CD4-positive, alpha-beta T cell treated with Interleukin-17A for 4 hours (primary cell): Measurements from ENCODE around the gene RPL21.

Source experiments
- DNase-seq: peaks from one replicate; pipeline ENCODE4 v3.0.0-alpha.2; 2020; ENCODE audit warnings: mixed read lengths

The RPL21 gene

DNA sequence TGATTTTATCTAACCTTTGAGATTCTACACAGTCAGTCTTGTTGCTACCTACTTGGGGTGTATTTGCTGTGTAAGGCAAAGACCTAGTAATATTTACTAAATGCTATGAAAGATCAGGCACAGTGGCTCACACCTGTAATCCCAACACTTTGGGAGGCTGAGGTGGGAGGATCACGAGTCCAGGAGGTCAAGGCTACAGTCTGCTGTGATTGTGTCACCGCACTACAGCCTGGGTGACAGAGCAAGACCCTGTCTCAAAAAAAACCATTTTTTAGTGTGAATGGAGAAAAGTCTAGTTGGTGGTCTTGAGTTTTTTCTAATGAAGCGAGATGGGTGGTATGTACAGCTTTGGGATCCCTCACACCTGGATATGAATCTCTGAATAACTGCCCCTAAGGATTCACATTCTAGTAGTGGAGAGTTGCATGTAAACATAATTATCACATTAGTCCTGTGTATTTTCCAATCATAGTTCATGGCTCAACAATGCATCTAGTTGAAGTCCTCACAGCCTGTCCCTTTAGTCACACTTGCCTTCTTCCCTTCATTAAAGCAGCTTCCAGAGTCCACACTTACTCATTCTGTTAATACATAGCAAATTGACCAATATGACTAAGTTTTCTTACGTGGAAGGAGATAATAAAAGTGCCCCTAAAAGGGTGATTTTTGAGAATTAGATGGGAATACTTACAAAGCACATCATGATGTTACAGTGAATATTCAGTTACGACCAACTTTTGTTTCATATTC lies 7.5 kb downstream of the RPL21 start:
- no peak for DNase-seq

DNA sequence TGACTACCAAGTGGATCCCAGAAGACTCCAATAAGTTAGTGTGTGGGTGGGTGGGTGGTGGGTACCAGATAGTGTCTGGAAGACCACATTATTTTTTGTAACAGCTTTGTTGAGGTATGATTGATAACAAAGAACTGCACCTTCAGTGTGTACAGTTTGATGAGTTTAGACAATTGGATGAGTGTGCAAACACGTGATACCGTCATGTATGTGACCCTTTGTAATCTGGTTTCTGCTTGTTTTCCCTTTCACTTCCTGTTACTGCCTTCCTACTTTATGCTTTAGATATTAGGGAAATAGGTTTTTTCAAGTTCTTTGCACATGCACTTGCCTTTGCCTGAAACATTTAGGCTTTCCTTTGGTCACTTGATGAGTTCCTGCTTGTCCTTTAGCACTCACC lies 8.5 kb downstream of the RPL21 start:
- no peak for DNase-seq

DNA sequence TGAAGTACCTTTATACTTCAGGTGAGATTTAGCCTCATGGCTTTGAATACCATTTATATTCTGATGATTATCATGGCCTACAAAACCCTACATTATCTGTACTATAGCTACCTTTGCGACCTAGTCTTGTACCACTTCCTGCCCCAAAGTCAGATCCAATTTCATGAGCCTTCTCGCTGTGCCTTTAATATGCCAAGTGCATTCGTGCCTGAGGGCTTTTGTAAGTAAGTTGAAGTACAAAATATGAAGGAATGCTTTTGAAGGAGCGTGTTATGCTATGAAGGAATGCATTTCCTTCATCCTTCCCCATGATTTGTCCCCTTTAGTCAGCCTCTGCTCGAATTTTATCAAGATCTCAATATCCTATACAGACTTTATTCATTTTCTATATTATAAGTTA lies 10.0 kb downstream of the RPL21 start:
- no peak for DNase-seq

DNA sequence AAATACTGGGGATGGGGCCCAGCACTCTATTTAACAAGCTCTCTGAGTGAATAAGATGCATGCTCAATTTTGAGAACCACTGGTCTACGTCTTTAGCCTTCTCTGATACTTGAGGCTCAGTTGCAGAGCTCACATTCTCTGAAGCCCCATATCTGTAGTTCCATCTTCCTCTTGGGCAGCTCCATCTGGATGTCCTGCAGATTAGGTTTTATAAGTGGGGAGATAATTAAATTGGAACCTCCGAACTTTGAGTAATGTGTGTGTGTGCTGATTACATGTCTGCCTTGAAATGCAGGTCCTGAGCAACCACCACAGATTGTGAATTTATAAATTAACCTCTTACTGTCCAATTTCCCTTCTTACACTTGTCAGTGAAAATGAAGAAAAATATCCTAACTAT lies 12.1 kb downstream of the RPL21 start:
- DNase-seq = no peak

DNA sequence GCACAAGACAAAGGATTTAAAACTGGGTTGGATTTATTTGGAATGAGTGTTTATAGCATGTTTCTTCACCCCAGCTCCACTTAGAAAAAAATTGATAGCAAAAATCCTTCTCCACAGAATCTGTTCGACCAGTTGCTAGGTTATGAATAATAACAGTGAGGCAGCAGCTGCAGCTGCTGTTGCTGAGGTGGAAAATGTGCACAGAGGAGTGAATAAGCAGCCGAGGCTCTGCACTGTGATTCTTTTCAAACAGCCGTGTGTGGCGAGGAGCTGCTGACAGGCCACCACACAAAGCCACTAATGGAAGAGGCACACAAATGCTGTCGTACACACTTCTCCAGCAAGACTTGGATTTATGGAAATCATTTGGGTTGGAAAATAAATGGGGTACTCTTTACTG lies 12.8 kb downstream of the RPL21 start:
- DNase-seq = no peak

DNA sequence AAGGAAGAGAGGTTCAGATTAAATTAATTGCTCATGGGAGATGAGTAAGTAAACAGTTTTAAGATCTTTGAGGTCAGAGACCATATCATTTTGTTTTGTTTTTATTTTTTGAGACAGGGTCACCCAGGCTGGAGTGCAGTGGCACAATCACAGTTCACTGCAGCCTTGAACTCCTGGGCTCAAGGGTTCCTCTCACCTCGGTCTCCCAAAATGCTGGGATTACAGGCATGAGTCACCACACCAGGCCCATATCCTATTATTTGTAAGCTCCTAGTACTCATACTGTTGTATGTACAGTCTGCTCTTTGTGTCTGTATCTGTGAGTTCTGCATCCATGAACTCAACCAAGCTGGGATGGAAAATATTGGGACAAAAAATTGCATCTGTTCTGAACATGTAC lies 13.3 kb downstream of the RPL21 start:
- DNase-seq = no peak

DNA sequence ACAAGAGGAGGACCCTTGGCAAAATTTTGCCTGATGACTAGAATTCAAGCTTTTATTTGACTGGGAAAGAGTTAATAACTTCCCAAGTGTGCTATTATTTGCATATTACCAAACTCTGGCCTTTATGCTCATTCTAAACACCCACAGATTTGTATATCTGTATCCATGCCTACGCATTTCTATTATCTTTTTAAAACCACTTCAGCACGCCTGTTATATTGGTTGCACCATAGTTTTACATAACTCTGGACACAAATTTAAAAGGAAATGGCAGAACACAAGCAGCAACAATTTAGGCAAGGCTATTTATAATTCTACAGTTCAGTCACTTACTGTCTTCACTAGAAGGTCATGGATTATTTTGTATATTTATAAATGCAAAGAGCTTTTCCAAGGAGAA lies 15.6 kb downstream of the RPL21 start:
- DNase-seq = no peak

DNA sequence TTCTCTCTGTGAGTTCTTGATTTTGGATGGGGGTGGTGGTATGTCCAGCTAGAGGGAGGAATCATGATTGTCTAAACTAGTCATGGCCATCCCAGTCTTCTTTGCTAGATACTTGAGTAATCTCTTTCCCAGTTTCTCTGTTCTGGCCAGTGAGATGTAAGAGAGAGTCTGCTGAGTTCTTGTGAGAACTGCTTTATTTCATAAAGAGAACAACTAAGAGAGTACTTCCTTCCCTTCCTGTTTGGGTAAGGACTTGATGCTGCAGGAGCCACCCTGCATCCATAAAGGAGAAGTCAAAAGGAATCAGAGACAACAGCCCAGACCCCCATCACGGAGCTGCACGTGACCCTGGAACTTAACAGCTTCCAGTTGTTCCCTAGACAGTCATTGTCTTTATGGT lies 16.2 kb downstream of the RPL21 start:
- no peak for DNase-seq

DNA sequence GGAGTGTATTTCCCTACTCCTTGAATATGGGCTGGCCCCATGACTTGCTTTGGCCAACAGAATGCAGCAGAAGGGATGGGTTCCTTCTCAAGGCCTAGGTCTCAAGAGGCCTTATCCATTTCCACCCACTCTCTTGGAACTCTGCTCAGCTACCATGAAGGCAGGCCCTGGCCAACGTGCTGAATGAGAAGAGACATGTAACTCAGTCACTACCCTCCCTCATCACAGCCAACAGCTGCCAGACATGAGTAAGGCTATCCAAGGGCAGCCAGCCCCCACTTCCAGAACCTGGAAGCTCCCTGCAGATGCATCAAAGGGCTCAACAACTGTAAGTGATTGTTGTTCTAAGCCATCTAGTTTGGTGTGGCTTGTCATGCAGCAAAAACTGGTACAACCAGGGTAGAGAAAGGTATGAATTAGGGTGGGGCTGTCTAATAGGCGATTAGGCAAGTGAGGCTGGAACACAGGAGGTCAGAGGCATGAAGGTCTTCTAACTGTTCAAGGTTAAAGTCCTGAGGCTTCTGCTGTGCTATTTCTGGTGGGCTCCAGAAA lies 17.8 kb downstream of the RPL21 start:
- DNase-seq = no peak

DNA sequence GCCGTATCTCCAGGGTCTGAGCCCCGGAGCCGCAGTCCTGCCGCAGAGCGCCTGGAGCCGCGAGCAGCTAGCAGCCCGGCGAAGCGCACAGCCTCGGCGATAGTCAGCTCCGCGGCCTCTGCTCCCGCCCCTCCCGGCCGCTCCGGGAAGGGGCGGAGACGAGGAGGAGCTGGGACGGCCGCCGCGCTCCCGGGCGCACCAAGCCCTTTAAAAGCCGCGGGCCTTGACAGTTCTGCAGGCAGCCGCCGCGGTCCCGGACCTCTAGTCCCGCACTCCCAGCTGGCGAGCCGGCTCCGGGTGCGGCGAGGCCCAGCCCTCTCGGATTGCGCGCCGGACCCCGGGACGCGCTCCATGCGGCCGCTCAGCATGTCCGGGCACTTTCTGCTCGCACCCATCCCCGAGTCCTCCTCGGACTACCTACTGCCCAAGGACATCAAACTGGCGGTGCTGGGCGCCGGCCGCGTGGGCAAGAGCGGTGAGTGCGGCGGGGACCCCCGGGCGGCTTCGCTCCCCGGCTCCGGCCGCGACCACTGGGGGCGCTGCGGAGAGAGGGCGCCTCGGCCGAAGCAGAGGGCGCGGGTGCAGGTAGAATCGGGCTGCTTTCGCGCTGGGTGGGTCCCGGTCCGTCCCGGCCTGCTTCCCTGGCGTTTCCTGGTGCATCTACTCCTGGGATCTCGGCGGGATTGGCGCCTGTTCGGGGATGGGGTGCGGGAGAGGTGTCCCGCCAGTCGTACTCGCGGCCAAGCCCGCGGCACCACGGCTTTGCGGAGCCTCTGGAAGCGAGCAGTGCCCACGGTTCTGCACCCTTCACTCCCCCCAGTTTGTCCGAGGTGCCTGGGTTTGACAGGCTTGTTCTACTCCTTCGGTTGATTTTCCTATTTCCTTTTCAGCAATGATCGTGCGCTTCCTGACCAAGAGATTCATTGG lies 19.5 kb downstream of the RPL21 start, which contains the start of gene RASL11A:
RASL11A (plus strand) TSS at position 237 of the 927 bp plus-strand sequence; CDS start at position 352, 115 bp downstream.
- peak; percentile 80 for DNase-seq

DNA sequence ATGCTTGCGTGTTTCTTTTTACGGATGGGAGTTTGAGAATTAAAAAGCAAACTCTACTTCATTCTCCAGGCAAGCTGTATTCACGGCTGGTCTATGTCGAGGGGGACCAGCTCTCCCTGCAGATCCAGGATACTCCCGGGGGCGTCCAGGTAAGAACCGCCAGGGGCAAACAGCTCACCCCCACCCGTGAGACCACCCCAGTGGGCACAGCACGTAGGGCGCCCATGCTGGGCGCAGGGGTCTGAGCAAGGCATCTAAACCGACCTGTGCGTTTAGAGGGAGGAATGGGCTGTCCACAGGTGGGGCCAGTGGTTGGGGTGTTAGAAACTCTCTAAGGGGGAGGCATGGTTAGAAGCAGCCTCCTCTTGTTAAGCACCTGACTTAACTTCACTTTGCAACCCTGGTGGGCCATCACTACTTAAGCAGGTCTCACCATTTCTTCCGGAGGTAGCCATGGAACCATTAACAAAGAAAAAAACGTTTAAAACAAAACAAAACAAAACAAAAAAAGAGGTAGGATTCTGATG lies 20.3 kb downstream of the RPL21 start:
- no peak for DNase-seq

DNA sequence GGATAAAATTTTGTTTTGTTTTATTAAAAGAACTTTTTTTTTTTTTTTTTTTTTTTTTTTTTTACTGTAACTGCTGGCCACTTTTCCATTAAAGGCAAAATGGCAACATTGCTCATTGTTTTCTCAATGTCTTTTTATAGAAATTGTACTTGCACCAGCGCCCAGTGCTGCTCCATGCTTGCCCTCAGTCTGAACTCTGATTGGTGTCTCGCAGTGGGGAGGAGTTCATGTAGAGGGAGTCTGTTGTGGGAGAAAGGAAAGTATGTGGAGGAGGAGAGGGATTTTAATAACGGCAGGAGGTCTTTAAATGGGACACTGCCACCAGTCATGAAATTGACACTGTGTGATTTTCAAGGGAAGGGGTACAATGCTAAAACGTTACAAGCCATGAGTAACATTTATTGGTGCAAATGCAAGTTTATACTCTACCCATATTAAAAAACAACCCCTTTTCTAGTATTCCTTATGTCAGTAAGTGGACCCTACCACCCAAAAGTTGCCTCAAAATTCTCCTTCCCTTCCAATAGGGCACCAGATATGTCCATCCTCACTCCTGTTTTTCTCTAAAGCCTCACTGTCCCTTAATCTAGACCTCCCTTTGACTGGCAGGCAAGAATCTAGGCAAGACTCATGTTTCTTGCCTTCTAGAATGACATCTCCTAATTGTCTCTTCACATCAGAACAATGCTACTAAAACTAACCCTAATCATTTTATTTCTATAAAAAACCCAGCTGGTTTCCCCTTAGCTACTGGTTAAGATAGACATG lies 22.5 kb downstream of the RPL21 start:
- no peak for DNase-seq

DNA sequence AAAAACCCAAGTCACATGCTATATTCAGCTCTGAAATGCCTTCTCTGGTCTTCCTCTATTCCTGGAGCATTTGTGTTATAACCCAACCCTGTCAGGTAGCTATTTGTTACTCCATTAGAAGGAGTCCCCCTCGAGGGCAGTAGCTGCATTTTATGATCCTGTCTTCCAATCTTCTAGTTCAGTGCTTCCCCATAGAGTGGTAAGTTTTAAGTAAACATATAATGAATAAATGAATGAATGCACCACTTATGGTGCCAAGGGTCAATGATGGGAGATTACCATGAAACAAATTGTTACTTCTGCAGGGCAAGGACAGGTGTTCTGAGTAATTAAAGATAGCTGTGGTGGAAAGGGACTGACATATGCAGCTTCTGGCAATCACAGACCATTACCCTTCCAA lies 23.3 kb downstream of the RPL21 start:
- DNase-seq = no peak

DNA sequence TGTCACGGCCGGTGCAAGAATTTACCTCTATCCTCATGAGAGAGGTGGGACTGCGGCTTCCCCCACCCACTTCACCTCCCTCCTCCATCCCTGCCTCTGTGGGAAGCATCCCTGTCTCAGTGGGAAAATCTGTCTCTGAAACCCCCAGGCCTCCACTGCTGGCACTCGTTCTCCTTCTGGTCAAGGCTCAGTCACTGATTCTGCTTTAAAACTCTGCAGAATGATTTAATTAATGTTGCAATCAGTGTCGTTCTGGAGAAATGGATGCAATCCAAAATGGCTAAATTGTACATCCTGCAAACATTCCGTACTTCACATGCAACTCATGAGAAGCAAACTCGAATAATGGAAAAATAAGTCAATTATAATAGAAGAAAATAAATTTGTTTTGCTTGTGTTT lies 24.8 kb downstream of the RPL21 start:
- no peak for DNase-seq

DNA sequence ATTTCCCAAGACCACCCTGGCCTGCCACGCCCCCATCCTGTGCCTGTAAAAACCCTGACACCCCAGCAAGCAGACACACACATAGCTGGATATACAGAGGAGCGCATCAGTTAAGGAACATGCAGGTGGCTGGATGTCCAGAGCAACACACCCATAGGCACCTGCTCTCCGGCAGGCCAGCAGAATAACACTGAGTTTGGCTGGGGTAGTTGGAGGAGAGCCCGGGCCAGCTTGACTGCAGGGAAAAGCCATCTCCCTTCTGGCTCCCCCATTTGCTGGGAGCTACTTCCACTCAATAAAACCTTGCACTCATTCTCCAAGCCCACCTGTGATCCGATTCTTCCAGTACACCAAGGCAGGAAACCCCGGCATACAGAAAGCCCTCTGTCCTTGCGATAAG lies 28.1 kb downstream of the RPL21 start:
- no peak for DNase-seq

DNA sequence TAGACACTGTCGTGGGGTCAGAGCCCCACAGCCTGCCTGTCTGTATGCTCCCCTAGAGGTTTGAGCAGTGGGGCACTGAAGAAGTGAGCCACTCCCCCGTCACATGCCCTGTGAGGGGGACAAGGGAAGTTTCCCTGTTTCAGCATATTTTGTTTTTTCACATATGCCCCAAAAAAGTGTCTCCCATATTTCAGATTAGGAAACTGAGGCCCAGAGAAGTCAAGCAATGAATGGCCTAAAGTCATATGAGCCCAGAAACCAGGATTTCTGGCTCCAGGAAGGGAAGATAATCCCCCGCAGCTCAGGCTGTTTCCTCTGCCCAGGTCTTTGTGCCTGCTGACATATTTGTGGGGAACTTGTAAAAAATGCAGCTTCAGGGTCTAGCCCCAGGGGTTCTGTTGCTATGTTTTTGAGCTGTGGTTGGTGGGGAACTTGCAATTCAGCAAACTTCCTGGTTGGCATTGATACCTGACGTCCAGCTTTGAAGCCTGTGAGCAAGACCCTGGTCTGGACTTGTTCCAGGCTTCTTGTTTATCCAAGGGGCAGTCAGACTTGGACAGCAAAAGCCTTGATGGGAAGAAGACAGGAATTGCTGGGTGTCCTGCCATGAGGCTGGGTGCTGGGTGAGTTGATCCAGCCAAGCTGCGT lies 28.8 kb downstream of the RPL21 start:
- DNase-seq = no peak

DNA sequence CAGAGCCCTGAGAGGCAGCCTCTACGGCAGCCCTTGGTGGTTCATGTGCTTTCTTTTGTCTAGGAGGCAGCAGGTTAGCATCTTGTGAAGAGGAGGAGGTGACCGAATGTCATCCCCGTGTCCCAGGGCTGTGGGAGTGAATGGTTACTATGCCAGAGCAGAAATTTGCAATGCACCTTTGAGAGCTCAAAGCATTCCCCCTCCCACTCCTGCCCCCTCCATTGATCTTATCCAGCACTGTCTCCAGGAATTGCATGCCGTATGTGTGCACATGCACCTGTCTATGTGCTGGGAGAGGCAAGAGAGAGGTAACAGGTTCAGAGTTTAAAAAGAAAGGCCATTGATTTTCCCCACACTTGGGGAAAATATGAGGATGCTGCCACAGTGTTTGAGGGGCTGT lies 29.5 kb downstream of the RPL21 start:
- no peak for DNase-seq

DNA sequence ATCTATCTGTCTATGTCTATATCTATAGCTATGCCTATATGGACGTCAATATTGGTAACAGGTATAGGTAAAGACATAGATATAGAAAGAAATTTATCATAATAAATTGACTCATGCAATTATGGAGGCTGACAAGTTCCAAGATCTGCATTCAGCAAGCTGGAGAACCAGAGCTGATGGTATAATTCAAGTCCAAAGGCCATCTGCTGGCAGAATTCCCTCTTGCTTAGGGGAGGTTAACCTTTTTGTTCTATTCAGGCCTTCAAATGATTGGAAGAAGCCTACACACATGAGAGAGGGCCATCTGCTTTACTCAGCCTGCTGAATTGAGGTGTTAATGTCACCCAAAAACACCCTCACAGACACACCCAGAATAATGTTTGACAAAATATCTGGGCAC lies 30.1 kb downstream of the RPL21 start:
- DNase-seq = no peak

DNA sequence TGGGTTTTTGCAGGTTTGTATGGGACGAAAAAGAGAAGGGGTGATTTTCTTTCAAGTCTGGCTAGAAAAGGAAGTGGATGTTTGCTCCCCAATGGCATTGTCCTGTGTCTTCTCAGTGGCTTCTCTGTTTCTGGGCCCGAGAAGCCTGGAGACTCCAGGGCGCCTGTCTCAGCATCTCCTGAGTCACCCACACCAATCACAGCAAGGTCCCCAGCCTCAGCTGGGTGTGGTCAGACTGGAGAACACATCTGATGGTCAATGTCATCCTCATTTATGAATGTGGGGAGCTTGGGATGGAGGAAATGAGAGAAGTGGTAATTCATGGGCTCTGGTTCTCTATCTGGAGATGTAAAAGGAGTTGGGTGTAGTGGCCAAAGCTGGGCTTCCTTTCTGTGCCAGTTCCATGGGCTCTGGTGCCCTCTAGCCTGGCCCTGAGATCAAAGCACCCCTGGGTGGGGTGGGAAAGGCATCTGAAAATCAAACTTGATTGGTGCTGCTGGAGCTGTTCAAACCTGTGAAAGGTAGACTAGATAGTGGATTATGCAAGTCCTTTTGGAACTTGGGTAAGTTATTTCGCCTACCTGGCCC lies 32.6 kb downstream of the RPL21 start:
- no peak for DNase-seq

DNA sequence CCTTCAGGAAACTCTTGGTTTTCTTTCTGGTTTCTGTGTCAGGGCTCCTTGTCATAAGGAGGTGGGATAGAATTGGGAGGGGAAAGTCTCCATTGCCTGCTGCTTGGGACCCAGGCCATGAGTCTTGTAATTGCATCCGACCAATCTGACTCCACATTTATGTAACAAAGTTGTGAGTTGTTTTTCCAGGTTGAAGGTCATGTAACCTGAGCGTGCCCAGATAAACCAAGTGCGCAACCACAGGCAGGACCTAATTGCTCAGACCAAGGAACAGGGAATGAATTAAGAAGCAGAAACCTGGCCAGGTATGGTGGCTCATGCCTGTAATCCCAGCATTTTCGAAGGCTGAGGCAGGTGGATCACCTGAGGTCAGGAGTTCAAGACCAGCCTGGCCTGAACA lies 37.0 kb downstream of the RPL21 start:
- no peak for DNase-seq

DNA sequence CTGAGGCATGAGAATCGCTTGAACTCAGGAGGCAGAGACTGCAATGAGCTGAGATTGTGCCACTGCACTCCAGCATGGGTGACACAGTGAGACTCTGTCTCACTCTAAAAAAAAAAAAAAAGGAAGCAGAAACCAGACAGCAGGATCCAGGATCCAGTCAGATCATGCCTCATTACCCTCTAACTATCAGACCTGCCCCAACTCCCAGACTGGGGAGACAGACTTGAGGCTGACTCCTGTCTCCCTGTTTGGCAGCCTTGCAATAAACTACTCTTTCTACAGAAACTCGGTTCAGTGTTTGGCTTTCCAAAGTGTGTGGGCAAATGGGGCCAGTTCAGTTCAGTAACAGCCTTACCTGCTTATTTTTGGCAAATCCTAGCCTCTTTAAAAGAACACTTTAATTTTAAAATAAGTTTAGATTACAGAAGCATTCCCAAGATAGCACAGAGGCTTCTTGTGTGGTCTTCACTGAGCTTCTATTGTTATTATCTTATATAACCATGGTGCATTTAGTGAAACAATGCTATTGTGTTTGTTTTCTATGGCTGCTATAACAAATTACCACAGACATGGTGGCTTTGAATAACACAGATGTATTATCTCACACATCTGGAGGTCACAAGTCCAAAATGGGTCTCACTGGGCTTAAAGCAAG lies 37.8 kb downstream of the RPL21 start:
- no peak for DNase-seq
